Neural crest cell (in vitro differentiated cells): ENCODE measurements around the gene SV2B. TPM values are rescaled to one million over a fixed set of nuclear protein-coding genes. Genes with fewer than 3 reads are reported as not detected.

ENCODE experiments used
- DNase-seq: peaks from one replicate; pipeline ENCODE4 v3.0.0; 2021; ENCODE audit warnings: low read depth, mixed read lengths, low spot score
- H3K27ac Mint-ChIP-seq: one replicate; pipeline ENCODE4 v1.8.0; 2021; ENCODE audit warnings: mild to moderate bottlenecking, mixed read lengths; ENCODE audit not compliant: unreplicated experiment
- H3K27me3 Mint-ChIP-seq: 2 replicates; pipeline ENCODE4 v1.8.0; 2021; ENCODE audit warnings: low read depth, mild to moderate bottlenecking, mixed read lengths
- H3K36me3 Mint-ChIP-seq: 2 replicates; pipeline ENCODE4 v1.8.0; 2021; ENCODE audit warnings: low read depth, mild to moderate bottlenecking, mixed read lengths
- H3K4me1 Mint-ChIP-seq: 2 replicates; pipeline ENCODE4 v1.8.0; 2021; ENCODE audit warnings: mixed read lengths
- H3K4me3 Mint-ChIP-seq: one replicate; pipeline ENCODE4 v1.8.0; 2021; ENCODE audit warnings: mild to moderate bottlenecking, mixed read lengths
- H3K9me3 Mint-ChIP-seq: 2 replicates; pipeline ENCODE4 v1.8.0; 2021; ENCODE audit warnings: mixed read lengths
- total RNA-seq: library from RNA; stranded (reverse); gene quantifications from 2 replicates; pipeline ENCODE4 v1.2.1, GENCODE V29; 2021
- TF ChIP-seq, protein P1 (sequence below): fragments of 200-600 bp; sonication (generic); conservative IDR thresholded peaks from 2 replicates; pipeline ENCODE4 v1.5.0; 2021; ENCODE audit warnings: antibody characterized with exemption, mild to moderate bottlenecking

The SV2B gene
- total RNA-seq, 1 donor from 2014 or later, result not detected

DNA sequence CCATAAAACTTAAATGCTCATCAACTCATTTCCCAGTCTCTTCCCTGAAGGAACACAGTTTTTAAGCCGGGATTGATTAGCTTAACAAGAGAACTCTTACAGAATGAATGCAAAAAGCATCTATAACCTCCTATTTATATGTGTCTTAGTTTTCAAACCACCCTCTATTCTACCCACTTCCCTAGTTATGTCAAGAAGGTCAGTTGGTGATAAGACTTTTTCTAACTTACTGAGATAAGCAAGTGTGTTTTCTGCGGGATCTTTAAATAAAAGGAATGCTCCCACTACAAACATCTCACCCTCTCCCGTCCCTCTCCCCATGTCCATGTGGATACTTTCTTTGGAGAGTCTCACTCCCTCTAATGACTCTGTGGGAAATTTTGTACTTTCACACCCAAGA lies 218.5 kb downstream of the SV2B start:
- TF ChIP-seq, protein P1, sequence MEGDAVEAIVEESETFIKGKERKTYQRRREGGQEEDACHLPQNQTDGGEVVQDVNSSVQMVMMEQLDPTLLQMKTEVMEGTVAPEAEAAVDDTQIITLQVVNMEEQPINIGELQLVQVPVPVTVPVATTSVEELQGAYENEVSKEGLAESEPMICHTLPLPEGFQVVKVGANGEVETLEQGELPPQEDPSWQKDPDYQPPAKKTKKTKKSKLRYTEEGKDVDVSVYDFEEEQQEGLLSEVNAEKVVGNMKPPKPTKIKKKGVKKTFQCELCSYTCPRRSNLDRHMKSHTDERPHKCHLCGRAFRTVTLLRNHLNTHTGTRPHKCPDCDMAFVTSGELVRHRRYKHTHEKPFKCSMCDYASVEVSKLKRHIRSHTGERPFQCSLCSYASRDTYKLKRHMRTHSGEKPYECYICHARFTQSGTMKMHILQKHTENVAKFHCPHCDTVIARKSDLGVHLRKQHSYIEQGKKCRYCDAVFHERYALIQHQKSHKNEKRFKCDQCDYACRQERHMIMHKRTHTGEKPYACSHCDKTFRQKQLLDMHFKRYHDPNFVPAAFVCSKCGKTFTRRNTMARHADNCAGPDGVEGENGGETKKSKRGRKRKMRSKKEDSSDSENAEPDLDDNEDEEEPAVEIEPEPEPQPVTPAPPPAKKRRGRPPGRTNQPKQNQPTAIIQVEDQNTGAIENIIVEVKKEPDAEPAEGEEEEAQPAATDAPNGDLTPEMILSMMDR, result no peak
- no peak overlapping the region for H3K4me3 Mint-ChIP-seq
- no peaks in the 10 kb centered on the region for H3K27me3 Mint-ChIP-seq
- no peaks in the 10 kb centered on the region for H3K4me1 Mint-ChIP-seq
- no peaks in the 10 kb centered on the region for H3K9me3 Mint-ChIP-seq
- H3K36me3 Mint-ChIP-seq, result no peaks in the 10 kb centered on the region
- DNase-seq, result no peak
- no peak overlapping the region for H3K27ac Mint-ChIP-seq

DNA sequence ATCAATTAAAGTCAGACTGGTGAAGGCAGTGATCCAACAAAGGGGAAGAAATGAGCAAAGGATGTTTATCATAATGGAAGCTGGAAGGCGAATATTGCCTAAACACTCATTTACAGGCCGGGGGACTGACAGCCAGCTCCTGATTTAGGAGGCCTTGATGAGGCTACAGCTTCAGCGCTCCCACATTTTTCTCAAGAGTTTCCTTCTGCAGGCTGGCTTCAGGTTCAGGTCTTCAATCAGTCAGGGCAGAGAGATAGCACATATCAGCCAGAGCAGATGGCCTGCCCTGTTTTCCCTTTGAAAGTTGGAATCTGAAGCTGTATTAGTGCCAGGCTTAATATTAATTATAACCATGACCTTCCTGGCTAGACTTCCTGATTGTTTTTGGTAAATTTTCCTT lies 218.9 kb downstream of the SV2B start:
- DNase-seq, result no peak
- Mint-ChIP-seq H3K27ac (no peak overlapping the region), H3K9me3 (peaks cover under 1% of the 10 kb centered on the region), H3K36me3 (no peaks in the 10 kb centered on the region), H3K27me3 (no peaks in the 10 kb centered on the region), H3K4me3 (no peak overlapping the region), H3K4me1 (no peaks in the 10 kb centered on the region)
- TF ChIP-seq, protein P1, result no peak

DNA sequence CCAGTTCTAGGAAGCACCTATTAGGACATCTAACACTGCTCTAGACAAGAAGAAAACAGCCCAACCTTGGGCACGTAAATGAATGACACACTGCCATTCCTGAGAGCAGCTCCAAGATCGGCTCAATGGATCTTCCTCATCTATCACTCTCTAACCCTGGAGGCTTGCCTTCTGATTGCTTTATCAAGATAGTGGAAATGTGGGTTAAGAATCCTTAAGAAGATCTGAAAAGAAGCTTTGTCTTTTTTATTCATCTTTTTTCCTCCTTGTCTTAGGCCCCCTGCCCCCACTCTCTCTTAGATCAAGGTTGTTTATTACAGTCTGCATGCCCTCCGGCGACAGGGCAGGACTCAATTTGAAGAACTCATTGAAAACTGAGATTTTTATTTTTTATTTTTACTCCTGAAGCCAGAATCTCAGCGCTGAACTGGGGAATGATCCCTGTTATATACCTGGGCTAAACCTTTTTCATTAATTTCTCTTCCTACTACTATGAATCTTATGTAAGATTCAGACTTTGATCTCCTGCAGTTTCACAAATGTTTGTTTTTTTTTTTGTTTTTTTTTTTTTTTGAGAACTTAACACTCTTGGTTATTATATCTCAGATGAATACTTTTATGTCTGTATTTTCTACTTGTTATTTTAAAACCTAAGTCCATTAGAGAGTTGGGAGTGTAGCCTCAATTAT lies 219.5 kb downstream of the SV2B start:
- no peak overlapping the region for H3K27ac Mint-ChIP-seq
- peaks cover 2% of the 10 kb centered on the region for H3K27me3 Mint-ChIP-seq
- peaks cover 2% of the 10 kb centered on the region for H3K9me3 Mint-ChIP-seq
- H3K4me1 Mint-ChIP-seq, result no peaks in the 10 kb centered on the region
- H3K36me3 Mint-ChIP-seq, result no peaks in the 10 kb centered on the region
- TF ChIP-seq, protein P1, result no peak
- H3K4me3 Mint-ChIP-seq, result no peak overlapping the region
- no peak for DNase-seq

DNA sequence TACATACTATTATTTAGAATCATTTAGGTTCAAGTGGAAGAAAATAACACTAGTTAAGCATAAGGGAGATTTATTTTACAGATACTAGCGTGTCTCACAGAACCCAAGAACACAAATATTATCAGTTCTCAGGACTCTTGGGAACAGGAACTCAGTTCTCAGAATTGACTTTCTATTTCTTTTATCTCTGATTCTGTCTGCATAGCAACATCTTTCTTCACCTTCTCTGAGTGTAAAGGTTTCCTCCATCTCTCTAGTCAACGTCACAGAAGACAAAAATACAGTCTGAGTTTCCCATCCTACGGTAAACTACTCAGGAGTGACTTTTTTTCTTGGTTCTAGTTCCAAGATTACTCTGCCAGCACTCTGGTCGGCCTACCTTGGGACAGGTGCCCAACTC lies 220.0 kb downstream of the SV2B start:
- DNase-seq, result no peak
- no peaks in the 10 kb centered on the region for H3K4me1 Mint-ChIP-seq
- peaks cover 3% of the 10 kb centered on the region for H3K9me3 Mint-ChIP-seq
- peaks cover 6% of the 10 kb centered on the region for H3K27me3 Mint-ChIP-seq
- TF ChIP-seq, protein P1, result no peak
- H3K27ac Mint-ChIP-seq, result no peak overlapping the region
- no peak overlapping the region for H3K4me3 Mint-ChIP-seq
- no peaks in the 10 kb centered on the region for H3K36me3 Mint-ChIP-seq

DNA sequence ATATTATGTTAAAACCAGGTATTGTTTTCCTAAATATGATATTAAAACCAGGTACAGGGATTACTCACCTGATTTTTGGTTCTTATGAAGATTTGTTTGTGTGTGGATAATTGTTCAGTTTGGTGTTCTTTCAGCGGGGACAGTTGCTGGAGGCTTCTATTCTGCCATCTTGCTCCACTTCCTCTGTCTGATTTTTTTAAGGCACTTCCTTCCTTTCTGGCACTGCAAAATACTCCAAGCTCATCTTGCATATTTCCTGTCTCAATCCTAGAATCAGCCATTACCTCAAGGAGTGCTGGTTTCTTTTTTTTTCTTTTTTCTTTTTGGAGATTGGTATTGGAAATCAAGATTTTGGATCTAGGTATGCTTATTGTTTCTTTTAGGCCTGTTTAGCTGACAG lies 229.9 kb downstream of the SV2B start:
- Mint-ChIP-seq H3K9me3 (peaks cover 10% of the 10 kb centered on the region), H3K36me3 (peaks cover 2% of the 10 kb centered on the region), H3K27ac (no peak overlapping the region), H3K4me3 (no peak overlapping the region), H3K4me1 (no peaks in the 10 kb centered on the region), H3K27me3 (peaks cover 7% of the 10 kb centered on the region)
- no peak for DNase-seq
- TF ChIP-seq, protein P1, result no peak
